GM12878 (cell line): ENCODE data around the gene EOMES. TPM values are rescaled to one million over a fixed set of nuclear protein-coding genes. Genes with fewer than 3 reads are reported as not detected.
A peak's percentile ranks its signal among the peaks of the same experiment; 100 is the strongest.

Source experiments
- ATAC-seq: fragments of 200-7000 bp; cut with Tn5 transposase; 3 replicates; pipeline ENCODE4 v1.9.1; 2020; ENCODE audit warnings: mild to moderate bottlenecking, moderate library complexity
- BruUV-seq: library from RNA; stranded (reverse); fragments of 400-500 nt; replicated peaks from 2 replicates; lab custom pipeline; 2021; lab: Mats Ljungman, UMichigan
- CTCF ChIA-PET: fragments of 300-600 bp; sonication (Branson Sonifier 250); formaldehyde crosslinking; extraction: SDS; loops from one replicate; lab custom pipeline; 2021; ENCODE audit warnings: inconsistent platforms; lab: Yijun Ruan, JAX
- POLR2A ChIA-PET: fragments of 350-600 bp; formaldehyde crosslinking; extraction: SDS; loops from one replicate; lab custom pipeline; 2021; ENCODE audit warnings: inconsistent platforms; lab: Charles Lee
- RAD21 ChIA-PET: fragments of 300-600 bp; sonication (Branson Sonifier 250); formaldehyde crosslinking; loops from one replicate; lab custom pipeline; 2023; ENCODE audit warnings: antibody characterized with exemption; ENCODE audit not compliant: unreplicated experiment; lab: Charles Lee
- SMC1A ChIA-PET: fragments of 300-600 bp; sonication (Branson Sonifier 250); formaldehyde crosslinking; loops from one replicate; lab custom pipeline; 2023; ENCODE audit not compliant: unreplicated experiment, uncharacterized antibody; lab: Charles Lee
- DNase-seq: peaks from one replicate; pipeline ENCODE4 v3.0.0-alpha.2; 2011; ENCODE audit warnings: low read depth, low spot score
- FAIRE-seq: peaks from 3 replicates; lab custom pipeline; 2011; peaks lifted over from hg19 to GRCh38; lab: Jason Lieb, UNC
- H2AFZ ChIP-seq: 2 replicates; pipeline ENCODE4 v1.6.0; 2011; ENCODE audit warnings: low read depth, low read length, control low read depth; ENCODE audit not compliant: control insufficient read depth
- H3K27ac ChIP-seq: 2 replicates; pipeline ENCODE4 v1.5.1; 2011; ENCODE audit warnings: control low read depth; ENCODE audit not compliant: control insufficient read depth, insufficient read depth
- H3K27me3 ChIP-seq, 2 experiments: replicated peaks in 1 of 2; 2 replicates each; pipeline versions ENCODE4 v1.6.0 to v1.6.1; 2011; ENCODE audit warnings: low read length in 1 of 2; ENCODE audit not compliant: control insufficient read depth in 2 of 2, insufficient read depth in 2 of 2
- H3K36me3 ChIP-seq, 2 experiments: 2 replicates each; pipeline ENCODE4 v1.5.1; 2011; ENCODE audit warnings: low read length in 1 of 2; ENCODE audit not compliant: control insufficient read depth in 2 of 2, insufficient read depth in 2 of 2
- H3K4me1 ChIP-seq: 2 replicates; pipeline ENCODE4 v1.6.1; 2011; ENCODE audit warnings: mild to moderate bottlenecking, low read length, moderate library complexity, mixed read lengths; ENCODE audit not compliant: control insufficient read depth, insufficient read depth
- H3K4me2 ChIP-seq: 2 replicates; pipeline ENCODE4 v1.6.0; 2011; ENCODE audit warnings: control low read depth; ENCODE audit not compliant: control insufficient read depth, insufficient read depth
- H3K4me3 ChIP-seq: fragments of 200-600 bp; sonication (generic); 2 replicates; pipeline ENCODE4 v1.5.1; 2016
- H3K79me2 ChIP-seq: 2 replicates; pipeline ENCODE4 v1.6.0; 2011; ENCODE audit warnings: low read length; ENCODE audit not compliant: control insufficient read depth, insufficient read depth
- H3K9ac ChIP-seq: 2 replicates; pipeline ENCODE4 v1.8.0; 2011; ENCODE audit warnings: low read length, control low read depth, mixed read lengths; ENCODE audit not compliant: control insufficient read depth, insufficient read depth
- H3K9me3 ChIP-seq: replicated peaks from 3 replicates; pipeline ENCODE4 v1.5.1; 2011; ENCODE audit warnings: mild to moderate bottlenecking, low read length; ENCODE audit not compliant: control insufficient read depth, insufficient read depth
- H4K20me1 ChIP-seq: 2 replicates; pipeline ENCODE4 v1.6.0; 2011; ENCODE audit not compliant: control insufficient read depth, insufficient read depth
- BMI1 ChIP-seq: fragments of 450-650 bp; IDR thresholded peaks from 2 replicates; pipeline ENCODE4 v1.6.1; 2016; ENCODE audit warnings: mild to moderate bottlenecking, moderate library complexity, borderline replicate concordance
- CBFB ChIP-seq: IDR thresholded peaks from 2 replicates; pipeline ENCODE4 v1.6.1; 2016; ENCODE audit warnings: antibody characterized with exemption, low read depth
- CEBPB ChIP-seq, 2 experiments: fragments of 150-350 bp in 1 of 2; IDR thresholded peaks; 2 replicates each; pipeline ENCODE4 v1.6.1; 2012 to 2014; ENCODE audit warnings: low read depth in 2 of 2, low read length in 2 of 2, borderline replicate concordance in 1 of 2, inconsistent platforms in 1 of 2
- CEBPZ ChIP-seq: fragments of 150-350 bp; IDR thresholded peaks from 2 replicates; pipeline ENCODE4 v1.6.1; 2016; ENCODE audit warnings: low read depth, low read length
- CHD2 ChIP-seq: IDR thresholded peaks from 2 replicates; pipeline ENCODE4 v1.6.1; 2011; ENCODE audit warnings: low read depth, low read length, improper control_type of control experiment, borderline replicate concordance
- EGR1 ChIP-seq, 2 experiments: IDR thresholded peaks; 1 replicate in 1 of 2; 2 replicates in 1 of 2; pipeline ENCODE4 v1.6.1; 2011 to 2012; ENCODE audit warnings: low read depth in 2 of 2, low read length in 2 of 2, borderline replicate concordance in 1 of 2, mild to moderate bottlenecking in 1 of 2, moderate library complexity in 1 of 2
- LARP7 ChIP-seq: fragments of 450-650 bp; IDR thresholded peaks from 2 replicates; pipeline ENCODE4 v1.6.1; 2017; ENCODE audit warnings: mild to moderate bottlenecking
- MTA2 ChIP-seq: fragments of 450-650 bp; IDR thresholded peaks from 2 replicates; pipeline ENCODE4 v1.6.1; 2016; ENCODE audit warnings: low read depth, mild to moderate bottlenecking, moderate library complexity
- PAX8 ChIP-seq: fragments of 450-650 bp; IDR thresholded peaks from 2 replicates; pipeline ENCODE4 v1.6.1; 2017; ENCODE audit warnings: mild to moderate bottlenecking, moderate library complexity
- RAD51 ChIP-seq: fragments of 450-650 bp; IDR thresholded peaks from 2 replicates; pipeline ENCODE4 v1.6.1; 2016; ENCODE audit warnings: moderate library complexity, mild to moderate bottlenecking, inconsistent platforms
- SMAD1 ChIP-seq: fragments of 450-650 bp; IDR thresholded peaks from 2 replicates; pipeline ENCODE4 v1.6.1; 2018; ENCODE audit warnings: mild to moderate bottlenecking, low read depth; ENCODE audit not compliant: partially characterized antibody
- SREBF1 ChIP-seq: IDR thresholded peaks from 2 replicates; pipeline ENCODE4 v1.6.1; 2012; ENCODE audit warnings: mild to moderate bottlenecking, low read length
- TCF12 ChIP-seq: IDR thresholded peaks from 2 replicates; pipeline ENCODE4 v1.6.1; 2011; ENCODE audit warnings: low read depth, mild to moderate bottlenecking, low read length
- WGBS: methylation state at CpG from one replicate; pipeline ENCODE4 v1.1.6; 2016; ENCODE audit warnings: low lambda C conversion rate; ENCODE audit not compliant: insufficient replicate concordance, insufficient coverage; ENCODE audit errors: missing lambda C conversion rate; 5-methylcytosine and 5-hydroxymethylcytosine counted together
- in situ Hi-C: fragments of 300-500 bp; cut with MboI; formaldehyde crosslinking; loops from 9 replicates; pipeline ENCODE4 v1.14.3; 2018; ENCODE audit warnings: mixed read lengths
- intact Hi-C: fragments of 100-400 bp; cut with micrococcal nuclease; formaldehyde crosslinking; loops from one replicate; pipeline ENCODE4 v1.14.2; 2022; ENCODE audit not compliant: unreplicated experiment
- polyA plus RNA-seq, 11 experiments: library from polyadenylated mRNA; depleted of rRNA in 4 of 11; unstranded in 6 of 11; stranded (reverse) in 5 of 11; fragments of >200 nt; fragmentation: Nextera tagmentation in 4 of 11; fragmentation: Illumina TruSeq in 1 of 11; extraction: Ambion mirVana in 4 of 11; extraction: Trizol in 1 of 11; gene quantifications; 1 replicate in 1 of 11; 2 replicates in 10 of 11; pipeline versions ENCODE4 v1.2.1 to v1.2.3, GENCODE V29; 2011 to 2016; ENCODE audit warnings: inconsistent platforms in 2 of 11, missing spikeins in 2 of 11, low read depth in 1 of 11
- total RNA-seq, 4 experiments: library from RNA; depleted of rRNA in 3 of 4; stranded (reverse); fragments of >200 nt in 3 of 4; fragmentation: Illumina TruSeq in 1 of 4; extraction: Trizol in 1 of 4; gene quantifications; 2 replicates each; pipeline versions ENCODE4 v1.2.1 to v1.2.3, GENCODE V29; 2013 to 2021
- TF ChIP-seq, protein P1 (sequence below): fragments of 450-650 bp; IDR thresholded peaks from 2 replicates; pipeline ENCODE4 v1.6.1; 2017; ENCODE audit warnings: borderline replicate concordance
- TF ChIP-seq, protein P2 (sequence below): fragments of 450-650 bp; IDR thresholded peaks from 2 replicates; pipeline ENCODE4 v1.6.1; 2016; ENCODE audit warnings: mild to moderate bottlenecking

Gene EOMES
- total and polyA plus RNA-seq, 10 of the 15 experiments (the other 5 are each of a cell fraction or from before 2014, with no cell fraction given), result 1.5 to 178 (median 4.5) TPM

GRCh38 chr3:27716309-27716708, 5.8 kb downstream of the EOMES start (continued):
- TF ChIP-seq, protein P1, sequence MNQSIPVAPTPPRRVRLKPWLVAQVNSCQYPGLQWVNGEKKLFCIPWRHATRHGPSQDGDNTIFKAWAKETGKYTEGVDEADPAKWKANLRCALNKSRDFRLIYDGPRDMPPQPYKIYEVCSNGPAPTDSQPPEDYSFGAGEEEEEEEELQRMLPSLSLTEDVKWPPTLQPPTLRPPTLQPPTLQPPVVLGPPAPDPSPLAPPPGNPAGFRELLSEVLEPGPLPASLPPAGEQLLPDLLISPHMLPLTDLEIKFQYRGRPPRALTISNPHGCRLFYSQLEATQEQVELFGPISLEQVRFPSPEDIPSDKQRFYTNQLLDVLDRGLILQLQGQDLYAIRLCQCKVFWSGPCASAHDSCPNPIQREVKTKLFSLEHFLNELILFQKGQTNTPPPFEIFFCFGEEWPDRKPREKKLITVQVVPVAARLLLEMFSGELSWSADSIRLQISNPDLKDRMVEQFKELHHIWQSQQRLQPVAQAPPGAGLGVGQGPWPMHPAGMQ, result no peak
- TF ChIP-seq EGR1 (IDR thresholded peaks at IDR 0.05; ENCODE audit: borderline replicate concordance in 1 of 2, low read depth in 2 of 2, low read length in 2 of 2), result no peak

- H3K79me2 ChIP-seq, result no peaks in the 10 kb centered on the region
- no peaks in the 10 kb centered on the region for H3K36me3 ChIP-seq
- DNase-seq, result no peak
- H4K20me1 ChIP-seq, result no peaks in the 10 kb centered on the region
- SMC1A ChIA-PET, result interaction anchor here (0.6 to 11.7 kb wide), 21 partner anchors 10 to 629 kb away, joined by 3 to 139 read pairs (median 4); no protein-coding TSS in a partner anchor
- no peak overlapping the region for H3K4me3 ChIP-seq
- no peak overlapping the region for H2AFZ ChIP-seq
- H3K4me1 ChIP-seq, result no peaks in the 10 kb centered on the region
- no peak for TF ChIP-seq CEBPZ
- 0 out of 2 replicates have a peak, but pooled peaks have one; percentile 30 for TF ChIP-seq PAX8
- no peak for TF ChIP-seq LARP7
- TF ChIP-seq, protein P2, sequence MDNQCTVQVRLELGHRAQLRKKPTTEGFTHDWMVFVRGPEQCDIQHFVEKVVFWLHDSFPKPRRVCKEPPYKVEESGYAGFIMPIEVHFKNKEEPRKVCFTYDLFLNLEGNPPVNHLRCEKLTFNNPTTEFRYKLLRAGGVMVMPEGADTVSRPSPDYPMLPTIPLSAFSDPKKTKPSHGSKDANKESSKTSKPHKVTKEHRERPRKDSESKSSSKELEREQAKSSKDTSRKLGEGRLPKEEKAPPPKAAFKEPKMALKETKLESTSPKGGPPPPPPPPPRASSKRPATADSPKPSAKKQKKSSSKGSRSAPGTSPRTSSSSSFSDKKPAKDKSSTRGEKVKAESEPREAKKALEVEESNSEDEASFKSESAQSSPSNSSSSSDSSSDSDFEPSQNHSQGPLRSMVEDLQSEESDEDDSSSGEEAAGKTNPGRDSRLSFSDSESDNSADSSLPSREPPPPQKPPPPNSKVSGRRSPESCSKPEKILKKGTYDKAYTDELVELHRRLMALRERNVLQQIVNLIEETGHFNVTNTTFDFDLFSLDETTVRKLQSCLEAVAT, result no peak; the same call in 1 of the 2 replicates
- TF ChIP-seq CHD2, result no peak
- no peak for TF ChIP-seq TCF12
- no peak for TF ChIP-seq CBFB
- no peak for TF ChIP-seq MTA2
- TF ChIP-seq SMAD1, result no peak
- TF ChIP-seq SREBF1, result no peak
- no peak for TF ChIP-seq BMI1
- TF ChIP-seq CEBPB (IDR thresholded peaks at IDR 0.05; ENCODE audit: borderline replicate concordance in 1 of 2, low read depth in 2 of 2, low read length in 2 of 2), result no peak
- peak; percentile 15; the same call in 1 of the 2 replicates for TF ChIP-seq RAD51
- TF ChIP-seq, all 136 proteins: peak for 2
- H3K9me3 ChIP-seq, result no peaks in the 10 kb centered on the region
- in situ Hi-C loops, result loop anchor here (10.0 kb wide), 1 partner anchor 419 kb away; no protein-coding TSS in a partner anchor
- ChIA-PET RAD21 (interaction anchor here (0.7 to 11.7 kb wide), 25 partner anchors 10 to 629 kb away, joined by 3 to 170 read pairs (median 4); no protein-coding TSS in a partner anchor), POLR2A (interaction anchor here (0.6 to 1.5 kb wide), 11 partner anchors 210 to 1933 kb away, joined by 3 to 8 read pairs (median 4); partner anchors contain the start of genes AZI2, NGLY1 and ZCWPW2), CTCF (interaction anchor here (0.6 to 3.3 kb wide), 11 partner anchors 9 to 1514 kb away, joined by 3 to 32 read pairs (median 5); no protein-coding TSS in a partner anchor)
- H3K27me3 ChIP-seq, result peaks cover 2 to 24% of the 10 kb centered on the region in 2 experiments
- no peak overlapping the region for H3K9ac ChIP-seq
- FAIRE-seq, result no peak
- WGBS, result 56% methylated on average over 4 of the region's 4 CpGs
- BruUV-seq, result no TSS peak
- H3K27ac ChIP-seq, result no peak overlapping the region
- no peak overlapping the region for H3K4me2 ChIP-seq
- intact Hi-C loops, result no loop called here
- no peak for ATAC-seq
Observed at GRCh38 chr3:27715863-27716262, 6.3 kb downstream of the EOMES start.
